T-helper 1 cell treated with Interleukin-12 subunit alpha and Interleukin-12 subunit beta and Interleukin-4 antibody, amounts not matched to agents 30 μg/mL and 1 μg/mL, for 36 hours (primary cell): ENCODE data around the gene TPSG1.
"Not testable (repeated sequence)": the region's sequence is repeated elsewhere in the genome, so short reads cannot be mapped to it uniquely, and the experiment has no call there.

Experiments
- H3K27ac Mint-ChIP-seq: one replicate; pipeline ENCODE4 v1.8.0; 2021; ENCODE audit warnings: mild to moderate bottlenecking, mixed read lengths
- H3K27me3 Mint-ChIP-seq: one replicate; pipeline ENCODE4 v1.8.0; 2021; ENCODE audit warnings: low read depth, mixed read lengths
- H3K36me3 Mint-ChIP-seq: one replicate; pipeline ENCODE4 v1.8.0; 2021; ENCODE audit warnings: low read depth, mixed read lengths
- H3K4me1 Mint-ChIP-seq: one replicate; pipeline ENCODE4 v1.8.0; 2021; ENCODE audit warnings: low read depth, mixed read lengths
- H3K4me3 Mint-ChIP-seq: one replicate; pipeline ENCODE4 v1.8.0; 2021; ENCODE audit warnings: mild to moderate bottlenecking, moderate library complexity, mixed read lengths
- H3K9me3 Mint-ChIP-seq: one replicate; pipeline ENCODE4 v1.8.0; 2021; ENCODE audit warnings: mixed read lengths

TPSG1 gene

GRCh38 chr16:1206786-1207185 lies 18.3 kb downstream of the TPSG1 start:
- H3K4me1 Mint-ChIP-seq = no peaks in the 10 kb centered on the region
- no peaks in the 10 kb centered on the region for H3K9me3 Mint-ChIP-seq
- H3K36me3 Mint-ChIP-seq = no peaks in the 10 kb centered on the region
- H3K27me3 Mint-ChIP-seq = no peaks in the 10 kb centered on the region
- H3K27ac Mint-ChIP-seq = no peak overlapping the region
- no peak overlapping the region for H3K4me3 Mint-ChIP-seq

GRCh38 chr16:1206326-1206725 lies 18.7 kb downstream of the TPSG1 start:
- no peaks in the 10 kb centered on the region for H3K9me3 Mint-ChIP-seq
- no peak overlapping the region for H3K27ac Mint-ChIP-seq
- H3K4me3 Mint-ChIP-seq = no peak overlapping the region
- no peaks in the 10 kb centered on the region for H3K27me3 Mint-ChIP-seq
- no peaks in the 10 kb centered on the region for H3K4me1 Mint-ChIP-seq
- no peaks in the 10 kb centered on the region for H3K36me3 Mint-ChIP-seq

GRCh38 chr16:1204933-1205332 lies 20.1 kb downstream of the TPSG1 start:
- H3K27me3 Mint-ChIP-seq = no peaks in the 10 kb centered on the region
- no peaks in the 10 kb centered on the region for H3K9me3 Mint-ChIP-seq
- H3K4me3 Mint-ChIP-seq = no peak overlapping the region
- no peaks in the 10 kb centered on the region for H3K4me1 Mint-ChIP-seq
- no peaks in the 10 kb centered on the region for H3K36me3 Mint-ChIP-seq
- no peak overlapping the region for H3K27ac Mint-ChIP-seq

- no peaks in the 10 kb centered on the region for H3K9me3 Mint-ChIP-seq
- no peaks in the 10 kb centered on the region for H3K36me3 Mint-ChIP-seq
- no peaks in the 10 kb centered on the region for H3K4me1 Mint-ChIP-seq
- H3K4me3 Mint-ChIP-seq = no peak overlapping the region
- no peaks in the 10 kb centered on the region for H3K27me3 Mint-ChIP-seq
- H3K27ac Mint-ChIP-seq = no peak overlapping the region
Observed at GRCh38 chr16:1202274-1202673, 22.8 kb downstream of the TPSG1 start.

GRCh38 chr16:1201444-1201843 lies 23.6 kb downstream of the TPSG1 start:
- H3K9me3 Mint-ChIP-seq = no peaks in the 10 kb centered on the region
- H3K4me3 Mint-ChIP-seq = no peak overlapping the region
- no peak overlapping the region for H3K27ac Mint-ChIP-seq
- no peaks in the 10 kb centered on the region for H3K36me3 Mint-ChIP-seq
- peaks cover 2% of the 10 kb centered on the region for H3K4me1 Mint-ChIP-seq
- no peaks in the 10 kb centered on the region for H3K27me3 Mint-ChIP-seq

- Mint-ChIP-seq H3K4me1 (peaks cover 2% of the 10 kb centered on the region), H3K27ac (no peak overlapping the region), H3K36me3 (no peaks in the 10 kb centered on the region), H3K9me3 (no peaks in the 10 kb centered on the region), H3K27me3 (no peaks in the 10 kb centered on the region), H3K4me3 (no peak overlapping the region)
Observed at GRCh38 chr16:1200014-1200627, 24.9 kb downstream of the TPSG1 start.

- no peak overlapping the region for H3K27ac Mint-ChIP-seq
- H3K4me1 Mint-ChIP-seq = peaks cover 2% of the 10 kb centered on the region
- H3K27me3 Mint-ChIP-seq = no peaks in the 10 kb centered on the region
- no peaks in the 10 kb centered on the region for H3K9me3 Mint-ChIP-seq
- no peak overlapping the region for H3K4me3 Mint-ChIP-seq
- H3K36me3 Mint-ChIP-seq = no peaks in the 10 kb centered on the region
Observed at GRCh38 chr16:1199347-1200013, 25.6 kb downstream of the TPSG1 start.

GRCh38 chr16:1198671-1199346 lies 26.3 kb downstream of the TPSG1 start:
- H3K27ac Mint-ChIP-seq, H3K9me3 Mint-ChIP-seq, H3K27me3 Mint-ChIP-seq, H3K36me3 Mint-ChIP-seq, H3K4me3 Mint-ChIP-seq, H3K4me1 Mint-ChIP-seq: not testable (repeated sequence)

- no peaks in the 10 kb centered on the region for H3K9me3 Mint-ChIP-seq
- H3K27me3 Mint-ChIP-seq = no peaks in the 10 kb centered on the region
- H3K4me1 Mint-ChIP-seq = peaks cover 2% of the 10 kb centered on the region
- no peak overlapping the region for H3K27ac Mint-ChIP-seq
- no peak overlapping the region for H3K4me3 Mint-ChIP-seq
- no peaks in the 10 kb centered on the region for H3K36me3 Mint-ChIP-seq
Observed at GRCh38 chr16:1198194-1198593, 26.9 kb downstream of the TPSG1 start.

GRCh38 chr16:1197237-1197866 lies 27.7 kb downstream of the TPSG1 start:
- H3K27ac Mint-ChIP-seq = no peak overlapping the region
- H3K9me3 Mint-ChIP-seq = no peaks in the 10 kb centered on the region
- no peaks in the 10 kb centered on the region for H3K36me3 Mint-ChIP-seq
- no peaks in the 10 kb centered on the region for H3K27me3 Mint-ChIP-seq
- H3K4me1 Mint-ChIP-seq = peaks cover 2% of the 10 kb centered on the region
- H3K4me3 Mint-ChIP-seq = no peak overlapping the region

GRCh38 chr16:1196494-1196893 lies 28.6 kb downstream of the TPSG1 start:
- Mint-ChIP-seq H3K27me3 (no peaks in the 10 kb centered on the region), H3K4me1 (peaks cover 2% of the 10 kb centered on the region), H3K27ac (no peak overlapping the region), H3K4me3 (no peak overlapping the region), H3K9me3 (no peaks in the 10 kb centered on the region), H3K36me3 (no peaks in the 10 kb centered on the region)

- no peak overlapping the region for H3K4me3 Mint-ChIP-seq
Observed at GRCh38 chr16:1195393-1195666, 29.7 kb downstream of the TPSG1 start.

GRCh38 chr16:1194665-1195392 lies 30.2 kb downstream of the TPSG1 start:
- Mint-ChIP-seq H3K27ac (no peak overlapping the region), H3K4me1 (peaks cover 2% of the 10 kb centered on the region), H3K36me3 (no peaks in the 10 kb centered on the region), H3K4me3 (no peak overlapping the region), H3K9me3 (no peaks in the 10 kb centered on the region), H3K27me3 (no peaks in the 10 kb centered on the region)

More at GRCh38 chr16:1195393-1195666, 29.7 kb downstream of the TPSG1 start:
- Mint-ChIP-seq H3K27ac (no peak overlapping the region), H3K9me3 (no peaks in the 10 kb centered on the region), H3K4me1 (peaks cover 2% of the 10 kb centered on the region), H3K36me3 (no peaks in the 10 kb centered on the region), H3K27me3 (no peaks in the 10 kb centered on the region)

GRCh38 chr16:1193825-1194581 lies 31.1 kb downstream of the TPSG1 start:
- no peaks in the 10 kb centered on the region for H3K36me3 Mint-ChIP-seq
- no peaks in the 10 kb centered on the region for H3K27me3 Mint-ChIP-seq
- H3K4me3 Mint-ChIP-seq = no peak overlapping the region
- H3K27ac Mint-ChIP-seq = no peak overlapping the region
- no peaks in the 10 kb centered on the region for H3K9me3 Mint-ChIP-seq
- H3K4me1 Mint-ChIP-seq = peaks cover 2% of the 10 kb centered on the region
